SK-N-SH (cell line): ENCODE data around the gene STAC3. TPM values are rescaled to one million over a fixed set of nuclear protein-coding genes. Genes with fewer than 3 reads are reported as not detected.

Source experiments
- CTCF ChIA-PET: fragments of 300-600, 350-600 bp; formaldehyde crosslinking; extraction: SDS; loops from one replicate; lab custom pipeline; 2021; lab: Yijun Ruan, JAX
- POLR2A ChIA-PET: fragments of 350-600 bp; sonication (Branson Sonifier 250); formaldehyde crosslinking; extraction: SDS; loops from one replicate; lab custom pipeline; 2020; ENCODE audit warnings: antibody characterized with exemption, inconsistent platforms; lab: Yijun Ruan, JAX
- DNase-seq: peaks from one replicate; pipeline ENCODE4 v3.0.0; 2012
- H2AFZ ChIP-seq: fragments of 200-600 bp; sonication (generic); 2 replicates; pipeline ENCODE4 v1.8.1; 2016; ENCODE audit warnings: antibody characterized with exemption, mild to moderate bottlenecking, low read depth
- H3F3A ChIP-seq: fragments of 200-600 bp; sonication (generic); replicated peaks from 2 replicates; pipeline ENCODE3; 2016; ENCODE audit warnings: antibody characterized with exemption, mild to moderate bottlenecking; ENCODE audit not compliant: insufficient read depth
- H3K27ac ChIP-seq, 2 experiments: fragments of 200-500 bp in 1 of 2; fragments of 200-600 bp in 1 of 2; sonication (Bioruptor generic) in 1 of 2; sonication (generic), shearing (Covaris generic) in 1 of 2; 2 replicates each; pipeline versions ENCODE4 v1.5.1 to v1.6.1; 2014 to 2016; ENCODE audit warnings: low read depth in 2 of 2, inconsistent platforms in 1 of 2, low read length in 1 of 2, mild to moderate bottlenecking in 1 of 2, mixed read lengths in 1 of 2
- H3K27me3 ChIP-seq: fragments of 200-600 bp; sonication (generic), shearing (Covaris generic); 2 replicates; pipeline ENCODE4 v1.6.1; 2016; ENCODE audit warnings: mixed run types; ENCODE audit not compliant: insufficient read depth
- H3K36me3 ChIP-seq, 2 experiments: fragments of 200-500 bp in 1 of 2; fragments of 200-600 bp in 1 of 2; sonication (Bioruptor generic) in 1 of 2; sonication (generic) in 1 of 2; replicated peaks in 1 of 2; 2 replicates each; pipeline versions ENCODE3 to v1.5.1; 2014 to 2016; ENCODE audit warnings: low read length in 1 of 2, mild to moderate bottlenecking in 1 of 2; ENCODE audit not compliant: insufficient read depth in 2 of 2, control insufficient read depth in 1 of 2
- H3K4me1 ChIP-seq, 2 experiments: fragments of 200-500 bp in 1 of 2; fragments of 200-600 bp in 1 of 2; sonication (Bioruptor generic) in 1 of 2; sonication (generic), shearing (Covaris generic) in 1 of 2; 2 replicates each; pipeline versions ENCODE4 v1.5.1 to v1.6.1; 2014 to 2016; ENCODE audit warnings: low read depth in 1 of 2, low read length in 1 of 2, mixed run types in 1 of 2; ENCODE audit not compliant: insufficient read depth in 2 of 2, control insufficient read depth in 1 of 2
- H3K4me2 ChIP-seq: fragments of 200-600 bp; sonication (generic), shearing (Covaris generic); 2 replicates; pipeline ENCODE4 v1.6.1; 2017; ENCODE audit warnings: mixed run types
- H3K4me3 ChIP-seq, 2 experiments: fragments of 200-500 bp in 1 of 2; fragments of 200-600 bp in 1 of 2; sonication (Bioruptor generic) in 1 of 2; sonication (generic), shearing (Covaris generic) in 1 of 2; 2 replicates each; pipeline versions ENCODE4 v1.5.1 to v1.8.1; 2014 to 2016; ENCODE audit warnings: low read depth in 2 of 2, inconsistent platforms in 1 of 2, low read length in 1 of 2, mild to moderate bottlenecking in 1 of 2, mixed read lengths in 1 of 2, moderate library complexity in 1 of 2
- H3K79me2 ChIP-seq: fragments of 200-600 bp; sonication (generic); 2 replicates; pipeline ENCODE4 v1.8.1; 2017; ENCODE audit warnings: mild to moderate bottlenecking; ENCODE audit not compliant: insufficient read depth
- H3K9ac ChIP-seq: fragments of 200-600 bp; sonication (generic); 2 replicates; pipeline ENCODE4 v1.6.1; 2017; ENCODE audit warnings: mixed run types
- H3K9me2 ChIP-seq: fragments of 200-600 bp; sonication (generic); 2 replicates; pipeline ENCODE4 v1.6.1; 2017; ENCODE audit warnings: mixed run types
- H3K9me3 ChIP-seq: fragments of 200-600 bp; sonication (generic); 2 replicates; pipeline ENCODE4 v1.6.1; 2017; ENCODE audit warnings: mixed run types, mild to moderate bottlenecking, moderate library complexity
- H4K20me1 ChIP-seq: fragments of 200-600 bp; sonication (generic); 2 replicates; pipeline ENCODE4 v1.6.1; 2017; ENCODE audit warnings: mild to moderate bottlenecking, mixed run types; ENCODE audit not compliant: insufficient read depth
- CHD2 ChIP-seq: fragments of 150-350 bp; IDR thresholded peaks from 2 replicates; pipeline ENCODE4 v1.6.1; 2018; ENCODE audit warnings: low read length; ENCODE audit not compliant: partially characterized antibody
- EZH2phosphoT487 ChIP-seq: fragments of 200-600 bp; sonication (generic); IDR thresholded peaks from 2 replicates; pipeline ENCODE4 v1.6.1; 2017; ENCODE audit warnings: low read depth, mixed run types, mild to moderate bottlenecking, antibody characterized with exemption, moderate library complexity, borderline replicate concordance
- FOXJ3 ChIP-seq: sonication (generic); formaldehyde crosslinking; IDR thresholded peaks from 2 replicates; pipeline ENCODE4 v1.5.1; 2020; ENCODE audit warnings: mild to moderate bottlenecking, missing genetic modification reagents
- FOXM1 ChIP-seq: IDR thresholded peaks from 2 replicates; pipeline ENCODE4 v1.4.0; 2012; ENCODE audit warnings: low read depth, mild to moderate bottlenecking
- MEF2A ChIP-seq: IDR thresholded peaks from 2 replicates; pipeline ENCODE4 v1.4.0; 2012; ENCODE audit warnings: low read depth, borderline replicate concordance
- NRF1 ChIP-seq: IDR thresholded peaks from 2 replicates; pipeline ENCODE4 v1.6.1; 2012; ENCODE audit warnings: low read depth, mild to moderate bottlenecking, low read length
- POLR2AphosphoS5 ChIP-seq: IDR thresholded peaks from 2 replicates; pipeline ENCODE4 v1.6.1; 2012; ENCODE audit warnings: low read depth, low read length
- RAD21 ChIP-seq: IDR thresholded peaks from 2 replicates; pipeline ENCODE4 v1.6.1; 2012; ENCODE audit warnings: mild to moderate bottlenecking, low read length
- RCOR1 ChIP-seq: fragments of 150-350 bp; IDR thresholded peaks from 2 replicates; pipeline ENCODE4 v1.6.1; 2017; ENCODE audit warnings: antibody characterized with exemption, low read length
- REST ChIP-seq: IDR thresholded peaks from 2 replicates; pipeline ENCODE4 v1.6.1; 2012; ENCODE audit warnings: mild to moderate bottlenecking, low read depth, low read length, moderate library complexity
- RFX5 ChIP-seq: IDR thresholded peaks from 2 replicates; pipeline ENCODE4 v1.6.1; 2012; ENCODE audit warnings: mild to moderate bottlenecking, improper control_type of control experiment, low read length
- RXRA ChIP-seq: IDR thresholded peaks from 2 replicates; pipeline ENCODE4 v1.4.0; 2012; ENCODE audit warnings: low read depth, mild to moderate bottlenecking, borderline replicate concordance
- SIN3A ChIP-seq: IDR thresholded peaks from 2 replicates; pipeline ENCODE4 v1.6.1; 2012; ENCODE audit warnings: low read depth, mild to moderate bottlenecking, low read length, moderate library complexity, borderline replicate concordance
- TAF1 ChIP-seq: IDR thresholded peaks from 2 replicates; pipeline ENCODE4 v1.6.1; 2012; ENCODE audit warnings: low read depth, mild to moderate bottlenecking, low read length, moderate library complexity, borderline replicate concordance
- TCF12 ChIP-seq: IDR thresholded peaks from 2 replicates; pipeline ENCODE4 v1.4.0; 2012
- TEAD4 ChIP-seq: IDR thresholded peaks from 2 replicates; pipeline ENCODE4 v1.4.0; 2012; ENCODE audit warnings: mild to moderate bottlenecking, borderline replicate concordance; ENCODE audit not compliant: insufficient read depth
- USF1 ChIP-seq: IDR thresholded peaks from 2 replicates; pipeline ENCODE4 v1.4.0; 2012; ENCODE audit warnings: low read depth, borderline replicate concordance
- YY1 ChIP-seq: IDR thresholded peaks from 2 replicates; pipeline ENCODE4 v1.4.0; 2012; ENCODE audit warnings: low read depth, mild to moderate bottlenecking
- WGBS: methylation state at CpG from one replicate; pipeline ENCODE4 v1.1.6; 2017; ENCODE audit warnings: low lambda C conversion rate; 5-methylcytosine and 5-hydroxymethylcytosine counted together
- polyA plus RNA-seq, 3 experiments: library from polyadenylated mRNA; depleted of rRNA; stranded (reverse); fragments of >200 nt; gene quantifications; 2 replicates each; pipeline ENCODE4 v1.2.3, GENCODE V29; 2012
- TF ChIP-seq, protein P1 (sequence below): fragments of 150-350 bp; IDR thresholded peaks from 2 replicates; pipeline ENCODE4 v1.6.1; 2017; ENCODE audit warnings: antibody characterized with exemption, low read length, low read depth, borderline replicate concordance

The STAC3 gene
- polyA plus RNA-seq, 1 of the 3 experiments (the other 2 are of a cell fraction) = 0.76 TPM

DNA sequence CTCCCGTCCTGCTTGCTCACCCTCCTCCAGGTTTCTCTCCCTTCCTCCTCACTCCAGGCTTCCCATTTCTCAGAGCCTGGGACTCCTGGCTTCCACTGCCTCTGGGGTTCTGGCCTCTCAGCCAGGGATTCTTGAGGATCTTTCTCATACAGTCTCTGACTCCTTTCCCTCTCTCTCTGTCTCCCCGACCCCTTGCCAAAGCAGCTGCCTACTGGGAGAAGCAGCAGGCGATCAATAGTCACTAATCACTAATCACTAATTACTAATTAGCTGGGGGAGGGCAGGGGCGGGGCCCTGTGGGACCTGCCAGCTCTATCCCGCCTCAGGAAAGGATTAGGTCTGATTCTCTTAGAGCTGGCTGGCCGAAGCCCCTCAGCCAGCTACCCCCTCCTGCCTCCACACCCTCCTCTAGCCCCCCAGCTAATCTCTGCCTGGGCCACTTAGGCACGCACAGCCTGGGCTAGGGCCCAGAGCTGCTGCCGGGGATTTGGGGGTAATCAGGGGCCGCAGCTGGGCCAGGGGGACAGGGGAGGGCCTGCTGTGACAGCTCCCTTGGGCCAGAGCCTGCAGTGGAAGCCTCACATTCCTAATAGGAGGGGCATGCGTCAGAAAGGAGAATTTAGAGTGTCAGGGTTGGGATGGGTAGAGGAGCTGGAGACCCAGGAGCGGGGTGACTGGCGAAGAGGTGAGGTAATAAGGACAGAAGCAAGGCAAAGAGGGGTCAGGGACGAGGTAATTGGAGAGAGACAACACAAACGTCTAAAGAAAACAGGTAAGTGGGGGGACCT, 31.6 kb downstream of the STAC3 start:
- CTCF ChIA-PET = interaction anchor here (0.7 to 15.9 kb wide), 4 partner anchors 19 to 414 kb away, joined by 3 to 937 read pairs (median 3); partner anchors contain the start of genes B4GALNT1, SHMT2 and STAC3
- peaks cover 0 to 21% of the 10 kb centered on the region in 2 experiments; a peak in 1 of 4 replicates for H3K4me1 ChIP-seq

More for the DNA sequence above, 31.6 kb downstream of the STAC3 start:
- Histone ChIP-seq H2AFZ (no peak overlapping the region), H3F3A (no peaks in the 10 kb centered on the region), H4K20me1 (0 out of 2 replicates have a peak, but pooled peaks cover 6% of the 10 kb centered on the region), H3K4me3 (no peak overlapping the region), H3K9ac (no peak overlapping the region), H3K4me2 (no peak overlapping the region), H3K79me2 (no peaks in the 10 kb centered on the region), H3K9me2 (no peaks in the 10 kb centered on the region), H3K36me3 (no peaks in the 10 kb centered on the region), H3K9me3 (no peaks in the 10 kb centered on the region), H3K27me3 (peaks cover 50% of the 10 kb centered on the region), H3K27ac (no peak overlapping the region)
- 71% methylated on average over 14 of the region's 14 CpGs for WGBS
- POLR2A ChIA-PET = interaction anchor here (1.4 to 1.6 kb wide), 2 partner anchors 11 to 20 kb away, joined by 3 to 9 read pairs; partner anchors contain the start of gene SHMT2
- no peak for DNase-seq
- TF ChIP-seq RCOR1 (no peak), POLR2AphosphoS5 (no peak), EZH2phosphoT487 (no peak), FOXJ3 (CRISPR knock-in tag) (no peak), CHD2 (no peak), RAD21 (no peak), YY1 (no peak), NRF1 (no peak), RXRA (no peak), MEF2A (no peak), SIN3A (no peak), RFX5 (no peak), TEAD4 (no peak), TCF12 (no peak), REST (no peak), FOXM1 (no peak), TAF1 (no peak), USF1 (no peak)
- TF ChIP-seq, protein P1, sequence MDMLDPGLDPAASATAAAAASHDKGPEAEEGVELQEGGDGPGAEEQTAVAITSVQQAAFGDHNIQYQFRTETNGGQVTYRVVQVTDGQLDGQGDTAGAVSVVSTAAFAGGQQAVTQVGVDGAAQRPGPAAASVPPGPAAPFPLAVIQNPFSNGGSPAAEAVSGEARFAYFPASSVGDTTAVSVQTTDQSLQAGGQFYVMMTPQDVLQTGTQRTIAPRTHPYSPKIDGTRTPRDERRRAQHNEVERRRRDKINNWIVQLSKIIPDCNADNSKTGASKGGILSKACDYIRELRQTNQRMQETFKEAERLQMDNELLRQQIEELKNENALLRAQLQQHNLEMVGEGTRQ = no peak
